ENCODE data around the gene RENBP.
A peak's percentile ranks its signal among the peaks of the same experiment; 100 is the strongest.

RENBP gene

DNA sequence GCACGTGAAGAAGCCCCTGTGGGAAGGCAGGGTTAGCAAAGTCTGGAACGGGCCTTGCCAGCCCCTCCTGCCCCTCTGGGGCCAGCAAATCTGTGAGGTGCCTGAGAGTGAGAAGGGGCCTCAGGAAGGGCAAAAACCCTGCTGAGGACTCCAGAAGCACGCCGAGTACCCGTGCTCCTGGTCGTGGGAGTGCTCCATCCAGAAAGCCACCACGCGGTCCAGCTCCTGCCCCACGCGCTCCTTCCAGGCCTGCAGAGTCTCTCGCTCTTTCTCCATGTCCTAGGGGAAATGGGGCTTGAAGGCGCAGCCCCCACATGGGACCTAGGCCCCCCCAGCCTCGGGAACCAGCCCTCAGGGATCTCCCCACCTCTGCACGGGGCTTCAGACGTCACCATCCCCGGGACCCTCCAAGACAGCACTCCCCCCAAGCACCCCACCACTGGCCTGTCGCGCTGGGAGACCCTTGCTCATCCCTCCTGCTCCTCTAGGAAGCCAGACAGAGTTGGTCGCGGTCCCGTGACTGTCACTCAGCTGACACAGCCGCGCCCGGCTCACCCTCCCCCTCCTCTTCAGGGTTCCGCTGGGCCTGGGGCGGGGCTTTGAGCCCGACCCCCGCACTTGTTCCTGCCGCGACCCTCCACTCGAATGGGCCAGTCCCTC is at the start of gene RENBP:
TSS of gene RENBP (minus strand) at position 504 of the 660 bp plus-strand sequence. CDS start at position 471, 33 bp downstream.
- peaks cover 24% of the 10 kb centered on the region for H3K36me3 ChIP-seq (ENCODE audit: control insufficient read depth, insufficient read depth, low read length)
- H3K4me3 ChIP-seq (ENCODE audit: low read depth, low read length), result peak within 1 kb of the TSS; percentile 60
- H3K4me1 ChIP-seq (ENCODE audit: control insufficient read depth, insufficient read depth, low read length), result peaks cover 63% of the 10 kb centered on the region; the same call in 1 of the 2 replicates
- no peaks in the 10 kb centered on the region for H3K27me3 ChIP-seq (ENCODE audit: control insufficient read depth, insufficient read depth, low read length)
- no peaks in the 10 kb centered on the region; the same call in 1 of the 2 replicates for H3K9me3 ChIP-seq (ENCODE audit: control insufficient read depth, insufficient read depth, low read depth, low read length)
- H3K27ac ChIP-seq (ENCODE audit: low read depth, low read length), result peak within 1 kb of the TSS; percentile 70; the same call in 1 of the 2 replicates
- peak within 1 kb of the TSS; percentile 79 for H3K9ac ChIP-seq (ENCODE audit: low read length)

DNA sequence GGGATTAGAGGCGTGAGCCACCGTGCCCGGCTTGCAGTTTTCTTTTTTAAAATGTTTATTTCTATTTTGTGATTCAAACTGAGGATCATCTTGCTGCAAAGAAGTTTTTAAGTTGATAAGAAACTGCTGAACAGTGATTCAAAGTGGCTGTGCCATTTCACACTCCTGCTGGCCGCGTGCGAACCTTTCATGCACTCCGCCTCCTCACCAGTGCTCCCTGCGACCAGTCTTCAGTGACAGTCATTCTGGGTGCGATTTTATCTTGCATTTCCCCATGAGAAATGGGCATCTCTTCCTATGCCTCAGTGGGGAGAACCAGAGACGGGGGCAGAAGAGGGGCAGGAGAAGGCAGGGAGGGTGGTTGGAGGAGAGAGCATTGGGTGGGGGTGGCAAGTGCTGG is 49.5 kb upstream of the RENBP start:
- Histone ChIP-seq H3K27me3 (ENCODE audit: control insufficient read depth, insufficient read depth, low read length) (no peaks in the 10 kb centered on the region), H3K36me3 (ENCODE audit: control insufficient read depth, insufficient read depth, low read length) (no peaks in the 10 kb centered on the region), H3K27ac (ENCODE audit: low read depth, low read length) (no peak overlapping the region), H3K4me1 (ENCODE audit: control insufficient read depth, insufficient read depth, low read length) (no peaks in the 10 kb centered on the region), H3K4me3 (ENCODE audit: low read depth, low read length) (no peak overlapping the region), H3K9ac (ENCODE audit: low read length) (no peak overlapping the region), H3K9me3 (ENCODE audit: control insufficient read depth, insufficient read depth, low read depth, low read length) (peaks cover 12% of the 10 kb centered on the region; the same call in 1 of the 2 replicates)

DNA sequence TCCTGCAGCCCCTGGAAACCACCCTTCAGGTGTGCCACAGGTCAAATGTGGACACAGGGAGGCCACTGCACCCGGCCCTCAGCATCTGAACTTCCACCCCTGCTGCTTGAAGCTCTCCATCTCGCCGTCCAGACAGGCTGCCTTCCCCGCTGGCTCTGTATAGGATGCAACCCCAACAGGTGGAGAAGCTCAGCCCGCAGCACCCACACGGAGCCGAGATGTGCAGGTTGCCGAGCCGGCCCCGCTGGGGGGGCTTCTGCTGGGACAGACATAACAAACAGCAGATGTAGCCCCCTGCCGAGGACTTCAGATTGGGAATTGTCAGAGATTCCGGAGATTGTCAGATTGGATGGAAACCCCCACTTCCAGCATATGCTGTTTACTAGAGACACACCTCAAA is 48.6 kb upstream of the RENBP start:
- Histone ChIP-seq H3K27ac (ENCODE audit: low read depth, low read length) (no peak overlapping the region), H3K4me3 (ENCODE audit: low read depth, low read length) (no peak overlapping the region), H3K9ac (ENCODE audit: low read length) (no peak overlapping the region), H3K9me3 (ENCODE audit: control insufficient read depth, insufficient read depth, low read depth, low read length) (peaks cover 12% of the 10 kb centered on the region; the same call in 1 of the 2 replicates), H3K27me3 (ENCODE audit: control insufficient read depth, insufficient read depth, low read length) (no peaks in the 10 kb centered on the region), H3K36me3 (ENCODE audit: control insufficient read depth, insufficient read depth, low read length) (no peaks in the 10 kb centered on the region), H3K4me1 (ENCODE audit: control insufficient read depth, insufficient read depth, low read length) (no peaks in the 10 kb centered on the region)

DNA sequence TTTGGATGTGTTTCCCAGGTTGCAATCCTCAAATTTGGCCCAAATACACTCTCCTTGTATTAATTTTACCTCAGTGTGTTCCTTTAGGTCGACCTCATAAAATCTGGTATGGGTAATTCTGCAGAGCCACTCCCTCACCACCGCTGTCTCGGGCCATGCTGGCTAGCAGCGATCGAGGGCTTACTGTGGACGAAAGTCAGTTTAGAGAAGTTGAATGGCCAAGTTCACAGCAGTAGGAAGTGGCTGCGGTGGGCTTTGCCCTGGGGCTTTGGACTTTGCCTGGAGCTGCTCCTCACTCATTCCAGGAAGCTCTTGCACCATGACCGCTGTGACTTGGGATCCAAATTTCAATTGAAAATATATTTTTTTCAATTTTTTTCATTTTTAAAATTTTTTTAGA is 47.7 kb upstream of the RENBP start:
- Histone ChIP-seq H3K36me3 (ENCODE audit: control insufficient read depth, insufficient read depth, low read length) (no peaks in the 10 kb centered on the region), H3K27ac (ENCODE audit: low read depth, low read length) (no peak overlapping the region), H3K9ac (ENCODE audit: low read length) (no peak overlapping the region), H3K27me3 (ENCODE audit: control insufficient read depth, insufficient read depth, low read length) (no peaks in the 10 kb centered on the region), H3K4me1 (ENCODE audit: control insufficient read depth, insufficient read depth, low read length) (no peaks in the 10 kb centered on the region), H3K9me3 (ENCODE audit: control insufficient read depth, insufficient read depth, low read depth, low read length) (peaks cover 9% of the 10 kb centered on the region; the same call in 1 of the 2 replicates), H3K4me3 (ENCODE audit: low read depth, low read length) (no peak overlapping the region)

DNA sequence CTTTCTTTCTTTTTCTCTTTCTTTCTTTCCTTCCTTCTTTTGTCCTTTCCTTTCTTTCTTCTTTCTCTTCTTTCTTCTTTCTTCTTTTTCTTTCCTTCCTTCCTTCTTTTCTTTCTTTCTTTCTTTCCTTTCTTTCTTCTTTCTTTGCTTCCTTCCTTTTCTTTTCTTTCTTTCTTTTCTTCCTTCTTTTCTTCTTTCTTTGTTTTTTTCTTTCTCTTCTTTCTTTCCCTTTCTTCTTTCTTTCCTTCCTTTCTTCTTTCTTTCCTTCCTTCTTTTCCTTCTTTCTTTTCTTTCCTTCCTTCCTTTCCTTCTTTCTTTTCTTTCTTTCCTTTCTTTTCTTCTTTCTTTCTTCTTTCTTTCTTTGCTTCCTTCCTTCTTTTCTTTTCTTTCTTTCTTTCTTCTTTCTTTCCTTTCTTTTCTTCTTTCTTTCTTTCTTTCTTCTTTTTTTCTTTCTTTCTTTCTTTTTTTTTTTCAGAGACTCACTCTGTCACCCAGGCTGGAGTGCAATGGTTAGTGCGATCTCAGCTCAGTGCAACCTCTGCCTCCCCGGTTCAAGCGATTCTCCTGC is 46.7 kb upstream of the RENBP start:
- Histone ChIP-seq H3K4me3 (ENCODE audit: low read depth, low read length) (no peak overlapping the region), H3K27me3 (ENCODE audit: control insufficient read depth, insufficient read depth, low read length) (no peaks in the 10 kb centered on the region), H3K4me1 (ENCODE audit: control insufficient read depth, insufficient read depth, low read length) (no peaks in the 10 kb centered on the region), H3K9me3 (ENCODE audit: control insufficient read depth, insufficient read depth, low read depth, low read length) (peaks cover 9% of the 10 kb centered on the region; the same call in 1 of the 2 replicates), H3K27ac (ENCODE audit: low read depth, low read length) (no peak overlapping the region), H3K9ac (ENCODE audit: low read length) (no peak overlapping the region), H3K36me3 (ENCODE audit: control insufficient read depth, insufficient read depth, low read length) (no peaks in the 10 kb centered on the region)

DNA sequence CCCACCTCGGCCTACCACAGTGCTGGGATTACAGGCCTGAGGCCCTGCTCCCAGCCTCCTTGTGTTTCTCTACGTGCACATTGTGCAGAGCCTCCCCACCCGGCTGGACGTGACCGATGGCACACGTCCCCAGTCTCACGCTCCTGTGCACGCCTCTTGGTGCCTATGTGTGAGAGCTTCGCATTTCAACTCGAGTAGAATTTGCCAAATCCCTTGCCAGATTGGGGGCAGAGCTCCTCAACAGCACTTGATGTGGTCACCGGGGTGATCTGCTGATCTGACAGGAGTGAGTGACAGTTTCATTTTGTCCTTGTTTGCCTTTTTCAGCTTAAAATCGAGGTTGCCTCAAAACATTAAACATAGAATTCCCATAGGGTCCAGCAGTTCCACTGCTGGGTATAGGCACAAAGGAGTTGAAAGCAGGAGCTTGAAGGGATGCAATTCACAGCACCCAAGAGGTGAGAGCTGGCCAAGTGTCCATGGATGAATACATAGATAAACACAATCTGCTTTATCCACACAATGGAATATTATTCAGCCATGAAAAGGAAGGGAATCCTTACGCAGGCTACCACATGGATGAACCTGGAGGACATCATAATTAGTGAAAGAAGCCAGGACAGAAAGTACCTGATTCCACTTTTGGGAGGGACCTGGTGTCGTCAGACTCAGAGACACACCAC is 45.7 kb upstream of the RENBP start:
- Histone ChIP-seq H3K27me3 (ENCODE audit: control insufficient read depth, insufficient read depth, low read length) (no peaks in the 10 kb centered on the region), H3K36me3 (ENCODE audit: control insufficient read depth, insufficient read depth, low read length) (no peaks in the 10 kb centered on the region), H3K9ac (ENCODE audit: low read length) (no peak overlapping the region), H3K4me1 (ENCODE audit: control insufficient read depth, insufficient read depth, low read length) (no peaks in the 10 kb centered on the region), H3K9me3 (ENCODE audit: control insufficient read depth, insufficient read depth, low read depth, low read length) (peaks cover 7% of the 10 kb centered on the region; the same call in 1 of the 2 replicates), H3K4me3 (ENCODE audit: low read depth, low read length) (no peak overlapping the region), H3K27ac (ENCODE audit: low read depth, low read length) (no peak overlapping the region)

DNA sequence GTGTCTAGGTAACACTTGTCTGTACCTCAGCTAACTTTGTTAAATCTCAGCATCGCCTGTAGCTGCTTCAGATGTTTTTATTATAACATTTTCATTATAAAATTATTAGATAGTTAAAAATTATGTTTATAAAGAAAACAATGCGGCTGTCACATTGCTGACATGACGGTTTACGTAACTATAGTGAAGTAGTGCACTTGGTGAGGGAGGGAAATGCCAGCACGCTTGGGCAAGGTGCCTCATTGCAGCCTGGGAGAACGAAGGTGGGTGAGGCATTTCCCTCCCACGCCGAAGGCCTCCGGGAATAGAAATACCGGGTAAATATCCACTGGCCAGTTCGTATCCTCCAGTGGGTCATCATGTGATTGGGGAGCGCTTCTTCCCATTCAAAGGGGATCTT is 44.0 kb upstream of the RENBP start:
- no peak overlapping the region for H3K9ac ChIP-seq (ENCODE audit: low read length)
- no peaks in the 10 kb centered on the region for H3K36me3 ChIP-seq (ENCODE audit: control insufficient read depth, insufficient read depth, low read length)
- no peak overlapping the region for H3K4me3 ChIP-seq (ENCODE audit: low read depth, low read length)
- H3K4me1 ChIP-seq (ENCODE audit: control insufficient read depth, insufficient read depth, low read length), result no peaks in the 10 kb centered on the region; the same call in 1 of the 2 replicates
- no peaks in the 10 kb centered on the region for H3K27me3 ChIP-seq (ENCODE audit: control insufficient read depth, insufficient read depth, low read length)
- H3K27ac ChIP-seq (ENCODE audit: low read depth, low read length), result no peak overlapping the region
- peaks cover 4% of the 10 kb centered on the region; the same call in 1 of the 2 replicates for H3K9me3 ChIP-seq (ENCODE audit: control insufficient read depth, insufficient read depth, low read depth, low read length)

DNA sequence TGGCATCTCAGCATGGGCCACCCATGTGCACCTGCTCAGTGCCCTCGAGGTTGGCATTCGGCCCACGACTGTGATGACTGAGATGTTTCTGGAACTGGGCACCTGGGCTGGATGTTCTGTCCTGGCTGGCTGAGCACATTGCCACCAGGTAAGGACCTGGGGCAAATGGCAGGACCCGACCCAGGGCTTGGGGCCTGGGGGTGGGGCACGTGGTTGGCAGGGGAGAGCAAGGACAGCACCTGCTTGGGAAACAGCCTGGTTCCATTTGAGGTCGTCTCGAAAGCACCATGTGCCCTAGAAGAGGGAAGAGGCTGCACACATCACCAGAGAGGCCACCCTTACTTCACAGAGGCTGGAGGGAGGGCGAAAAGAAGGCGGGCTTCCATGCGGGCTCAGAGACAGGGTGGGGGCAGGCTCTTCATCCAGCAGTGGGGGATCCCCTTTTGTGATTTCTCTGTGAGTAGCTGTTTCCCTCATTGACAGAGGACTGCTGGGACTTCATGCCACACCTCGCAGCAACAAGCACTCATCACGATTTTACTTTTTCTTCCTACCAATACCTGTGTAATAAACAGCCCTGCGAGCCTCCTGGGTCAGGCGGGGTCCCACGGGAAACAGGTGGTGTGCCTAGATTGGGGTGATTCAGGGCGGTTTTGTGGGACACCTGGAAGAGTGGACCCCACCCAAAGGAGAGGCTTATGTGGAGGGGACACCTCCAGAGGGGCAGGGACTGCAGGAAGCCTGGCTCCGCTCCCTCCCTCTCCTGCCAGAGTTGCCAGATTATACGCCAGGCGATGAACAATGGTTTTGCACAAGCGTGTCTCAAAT is 40.1 kb upstream of the RENBP start:
- Histone ChIP-seq H3K36me3 (ENCODE audit: control insufficient read depth, insufficient read depth, low read length) (no peaks in the 10 kb centered on the region), H3K27ac (ENCODE audit: low read depth, low read length) (no peak overlapping the region), H3K4me3 (ENCODE audit: low read depth, low read length) (no peak overlapping the region), H3K4me1 (ENCODE audit: control insufficient read depth, insufficient read depth, low read length) (peaks cover 5% of the 10 kb centered on the region), H3K9me3 (ENCODE audit: control insufficient read depth, insufficient read depth, low read depth, low read length) (peaks cover 13% of the 10 kb centered on the region; the same call in 1 of the 2 replicates), H3K27me3 (ENCODE audit: control insufficient read depth, insufficient read depth, low read length) (no peaks in the 10 kb centered on the region), H3K9ac (ENCODE audit: low read length) (no peak overlapping the region)

DNA sequence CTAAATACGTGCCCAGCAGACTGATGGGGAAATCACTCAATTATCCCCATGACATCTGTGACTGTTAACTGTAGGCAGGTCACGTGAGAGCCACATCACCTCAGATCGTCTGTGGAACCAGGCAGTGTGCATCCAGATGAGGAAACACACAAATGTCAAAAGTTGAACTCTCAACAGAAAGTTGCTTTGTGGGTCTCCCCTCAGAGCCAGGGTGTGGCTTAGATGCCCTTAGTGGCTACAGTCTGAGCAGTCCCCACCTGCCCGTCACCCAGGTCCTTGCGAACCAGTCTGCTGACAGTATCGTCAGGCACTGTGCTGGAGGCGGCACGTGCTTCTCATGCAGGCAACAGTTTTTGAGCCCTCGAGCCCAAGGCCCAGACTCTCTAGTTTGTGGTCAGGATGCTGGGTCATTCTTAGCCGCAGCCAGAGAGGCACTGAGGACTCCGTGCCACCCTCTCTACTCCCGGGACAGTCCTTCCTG is 38.9 kb upstream of the RENBP start:
- H3K4me3 ChIP-seq (ENCODE audit: low read depth, low read length), result no peak overlapping the region
- peaks cover 13% of the 10 kb centered on the region; the same call in 1 of the 2 replicates for H3K9me3 ChIP-seq (ENCODE audit: control insufficient read depth, insufficient read depth, low read depth, low read length)
- H3K27me3 ChIP-seq (ENCODE audit: control insufficient read depth, insufficient read depth, low read length), result no peaks in the 10 kb centered on the region

DNA sequence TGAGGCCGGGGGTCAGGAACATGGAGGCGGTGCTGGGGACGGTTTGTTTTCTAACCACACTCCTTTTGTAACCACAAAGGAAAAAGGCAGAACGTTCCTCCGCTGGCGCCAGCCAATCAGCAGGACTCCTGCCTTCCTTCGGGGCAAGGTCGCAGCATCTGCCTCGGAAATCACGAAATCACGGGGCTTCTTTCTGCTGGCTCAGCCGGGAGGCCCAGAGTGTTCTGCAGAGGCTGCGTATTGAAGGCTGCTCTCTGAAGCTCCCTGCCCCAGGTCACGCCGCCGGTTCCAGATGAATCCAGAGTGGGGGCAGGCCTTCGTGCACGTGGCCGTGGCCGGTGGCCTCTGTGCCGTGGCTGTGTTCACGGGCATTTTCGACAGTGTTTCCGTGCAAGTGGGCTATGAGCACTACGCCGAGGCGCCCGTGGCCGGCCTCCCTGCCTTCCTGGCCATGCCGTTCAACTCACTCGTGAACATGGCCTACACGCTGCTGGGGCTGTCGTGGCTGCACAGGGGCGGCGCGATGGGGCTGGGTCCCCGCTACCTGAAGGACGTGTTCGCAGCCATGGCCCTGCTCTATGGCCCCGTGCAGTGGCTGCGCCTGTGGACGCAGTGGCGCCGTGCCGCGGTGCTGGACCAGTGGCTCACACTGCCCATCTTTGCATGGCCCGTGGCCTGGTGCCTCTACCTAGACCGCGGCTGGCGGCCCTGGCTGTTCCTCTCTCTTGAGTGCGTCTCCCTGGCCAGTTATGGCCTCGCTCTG is 37.5 kb upstream of the RENBP start:
- Histone ChIP-seq H3K4me1 (ENCODE audit: control insufficient read depth, insufficient read depth, low read length) (peaks cover 5% of the 10 kb centered on the region), H3K27ac (ENCODE audit: low read depth, low read length) (no peak overlapping the region), H3K4me3 (ENCODE audit: low read depth, low read length) (no peak overlapping the region), H3K36me3 (ENCODE audit: control insufficient read depth, insufficient read depth, low read length) (no peaks in the 10 kb centered on the region), H3K9me3 (ENCODE audit: control insufficient read depth, insufficient read depth, low read depth, low read length) (peaks cover 13% of the 10 kb centered on the region; the same call in 1 of the 2 replicates), H3K9ac (ENCODE audit: low read length) (no peak overlapping the region), H3K27me3 (ENCODE audit: control insufficient read depth, insufficient read depth, low read length) (no peaks in the 10 kb centered on the region)

More for the DNA sequence above, 38.9 kb upstream of the RENBP start:
- Histone ChIP-seq H3K9ac (ENCODE audit: low read length) (no peak overlapping the region), H3K4me1 (ENCODE audit: control insufficient read depth, insufficient read depth, low read length) (peaks cover 5% of the 10 kb centered on the region), H3K27ac (ENCODE audit: low read depth, low read length) (no peak overlapping the region), H3K36me3 (ENCODE audit: control insufficient read depth, insufficient read depth, low read length) (no peaks in the 10 kb centered on the region)
